Tongue (tissue), 2 donors: ENCODE data around the gene FSD2. TPM values are rescaled to one million over a fixed set of nuclear protein-coding genes. Genes with fewer than 3 reads are reported as not detected.

Experiments used
- DNase-seq: peaks from one replicate; pipeline ENCODE4 v3.0.0-alpha.2; 2015
- total RNA-seq: library from RNA; depleted of rRNA; stranded (reverse); fragments of >200 nt; gene quantifications from one replicate; pipeline ENCODE4 v1.2.3, GENCODE V29; 2014

Gene FSD2, protein sequence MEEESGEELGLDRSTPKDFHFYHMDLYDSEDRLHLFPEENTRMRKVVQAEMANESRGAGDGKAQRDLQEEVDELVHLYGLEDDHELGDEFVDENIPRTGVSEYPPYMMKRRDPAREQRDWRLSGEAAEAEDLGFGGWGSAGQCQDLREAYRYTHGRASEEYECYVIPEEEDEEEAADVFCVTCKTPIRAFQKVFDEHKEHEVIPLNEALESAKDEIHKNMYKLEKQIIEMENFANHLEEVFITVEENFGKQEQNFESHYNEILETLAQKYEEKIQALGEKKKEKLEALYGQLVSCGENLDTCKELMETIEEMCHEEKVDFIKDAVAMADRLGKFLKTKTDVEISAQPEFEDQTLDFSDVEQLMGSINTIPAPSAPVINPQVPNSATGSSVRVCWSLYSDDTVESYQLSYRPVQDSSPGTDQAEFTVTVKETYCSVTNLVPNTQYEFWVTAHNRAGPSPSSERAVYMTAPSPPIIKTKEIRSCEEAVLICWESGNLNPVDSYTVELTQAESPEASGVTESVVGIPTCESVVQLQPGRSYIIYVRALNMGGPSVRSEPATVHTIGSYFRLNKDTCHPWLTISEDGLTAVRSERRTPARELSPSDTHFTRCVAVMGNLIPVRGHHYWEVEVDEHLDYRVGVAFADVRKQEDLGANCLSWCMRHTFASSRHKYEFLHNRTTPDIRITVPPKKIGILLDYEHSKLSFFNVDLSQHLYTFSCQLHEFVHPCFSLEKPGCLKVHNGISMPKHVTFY
- 58.6 TPM for total RNA-seq

DNA sequence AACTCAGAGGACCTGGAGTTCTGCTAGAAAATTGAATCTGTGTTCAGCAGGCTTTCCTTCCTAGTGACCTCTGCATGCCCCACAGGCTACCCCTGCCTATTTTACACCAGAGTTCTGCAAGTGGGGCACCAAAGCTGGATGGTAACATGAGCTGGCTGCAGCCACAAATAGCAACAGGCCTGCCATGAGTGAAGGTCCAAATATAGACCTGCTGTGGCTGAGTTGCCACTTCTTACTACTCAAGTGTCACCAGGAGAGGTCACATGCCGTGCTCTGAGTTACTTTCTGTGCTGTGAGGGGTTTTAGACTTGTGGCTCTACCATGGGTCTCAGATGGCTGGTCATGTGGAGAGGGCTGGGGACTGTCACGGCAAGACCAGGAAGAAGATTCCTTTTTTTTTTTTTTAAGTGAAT lies at the start of gene FSD2:
Gene FSD2, minus strand, starts transcription at position 76 of the 413 bp plus-strand sequence. CDS start 18,679 bp downstream, outside the sequence.
- peak; percentile 83 for DNase-seq

GRCh38 chr15:82854554-82854953 lies 48.7 kb upstream of the FSD2 start:
- DNase-seq, result no peak

DNA sequence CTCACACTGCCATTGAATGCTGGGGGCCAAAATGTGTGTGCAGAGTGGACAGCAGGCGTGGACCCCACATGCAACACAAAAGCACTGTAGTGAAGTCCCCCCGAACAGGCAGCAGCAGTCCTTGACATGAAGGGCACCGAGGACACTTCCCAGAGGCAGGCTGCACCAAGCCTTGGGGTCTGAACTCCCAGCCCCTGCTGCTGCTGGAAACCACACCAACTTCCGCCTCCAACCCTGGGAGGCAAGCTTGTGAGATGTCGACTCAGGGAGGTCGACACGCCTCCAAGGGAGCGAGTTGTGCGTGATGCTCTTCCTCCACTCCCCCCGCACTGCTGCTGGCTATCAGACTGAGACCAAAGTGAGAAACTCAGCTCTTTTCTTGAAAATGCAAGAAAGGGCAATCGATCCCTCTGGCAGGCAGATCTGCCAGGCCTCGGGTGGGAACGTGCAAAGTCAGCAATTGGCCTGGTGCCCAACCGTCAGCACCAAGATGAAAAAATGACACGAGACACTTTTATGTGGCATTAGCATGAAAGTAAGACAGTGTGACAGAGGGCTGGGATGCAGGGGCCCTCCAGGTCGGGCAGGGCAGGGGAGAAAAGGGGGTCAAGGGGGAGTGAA lies 47.2 kb upstream of the FSD2 start:
- DNase-seq, result no peak

DNA sequence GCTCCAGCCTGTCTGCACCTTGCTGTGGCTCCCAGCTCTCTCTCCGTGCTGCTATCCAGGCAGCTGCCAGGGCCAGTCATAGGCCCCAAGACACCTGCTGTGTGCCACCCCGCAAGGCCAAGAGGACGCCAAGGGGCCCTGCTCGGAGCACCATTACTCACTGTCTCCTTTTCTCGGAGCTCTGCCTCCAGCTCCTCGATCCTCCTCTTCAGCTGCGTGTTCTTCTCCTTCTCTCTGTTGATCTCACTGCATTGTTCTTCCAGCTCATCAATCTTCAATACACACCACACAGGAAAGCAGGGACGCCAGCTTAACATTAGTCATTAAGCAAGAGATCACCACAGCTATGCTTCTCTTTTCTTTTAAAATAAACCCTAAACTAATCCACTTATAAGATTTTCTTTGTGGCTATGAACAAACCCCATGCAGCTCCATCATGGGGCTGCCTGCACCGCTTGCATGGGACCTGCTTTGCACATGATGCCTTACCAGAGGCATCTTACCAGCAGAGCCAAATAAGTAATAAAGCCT lies 46.2 kb upstream of the FSD2 start:
- DNase-seq, result no peak

DNA sequence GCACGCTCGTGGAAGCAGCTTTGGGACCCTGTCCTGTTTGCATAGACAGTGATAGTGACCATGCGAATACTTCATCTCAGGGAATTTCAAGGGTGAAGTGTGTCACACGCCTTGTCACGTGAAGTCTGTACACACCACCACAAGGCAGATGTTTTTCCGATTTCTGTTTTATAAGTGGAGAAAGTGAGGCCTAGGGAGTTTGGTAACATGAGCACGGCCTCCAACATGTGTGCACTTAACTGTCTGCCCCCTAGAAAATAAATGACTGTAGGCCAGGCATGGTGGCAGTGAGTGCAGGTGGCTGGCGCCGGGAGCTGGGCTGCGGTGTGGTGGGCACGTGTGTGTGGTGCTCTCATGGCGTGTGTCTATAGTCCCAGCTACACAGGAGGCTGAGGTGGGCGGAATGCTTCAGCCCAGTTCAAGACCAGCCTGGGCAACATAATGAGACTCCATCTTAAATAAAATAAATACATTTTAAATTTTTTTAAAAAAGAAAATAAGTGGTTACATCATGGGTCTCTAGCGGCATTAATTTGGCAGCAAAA lies 45.5 kb upstream of the FSD2 start:
- DNase-seq, result no peak

GRCh38 chr15:82850731-82851130 lies 44.9 kb upstream of the FSD2 start:
- DNase-seq, result peak; percentile 56

DNA sequence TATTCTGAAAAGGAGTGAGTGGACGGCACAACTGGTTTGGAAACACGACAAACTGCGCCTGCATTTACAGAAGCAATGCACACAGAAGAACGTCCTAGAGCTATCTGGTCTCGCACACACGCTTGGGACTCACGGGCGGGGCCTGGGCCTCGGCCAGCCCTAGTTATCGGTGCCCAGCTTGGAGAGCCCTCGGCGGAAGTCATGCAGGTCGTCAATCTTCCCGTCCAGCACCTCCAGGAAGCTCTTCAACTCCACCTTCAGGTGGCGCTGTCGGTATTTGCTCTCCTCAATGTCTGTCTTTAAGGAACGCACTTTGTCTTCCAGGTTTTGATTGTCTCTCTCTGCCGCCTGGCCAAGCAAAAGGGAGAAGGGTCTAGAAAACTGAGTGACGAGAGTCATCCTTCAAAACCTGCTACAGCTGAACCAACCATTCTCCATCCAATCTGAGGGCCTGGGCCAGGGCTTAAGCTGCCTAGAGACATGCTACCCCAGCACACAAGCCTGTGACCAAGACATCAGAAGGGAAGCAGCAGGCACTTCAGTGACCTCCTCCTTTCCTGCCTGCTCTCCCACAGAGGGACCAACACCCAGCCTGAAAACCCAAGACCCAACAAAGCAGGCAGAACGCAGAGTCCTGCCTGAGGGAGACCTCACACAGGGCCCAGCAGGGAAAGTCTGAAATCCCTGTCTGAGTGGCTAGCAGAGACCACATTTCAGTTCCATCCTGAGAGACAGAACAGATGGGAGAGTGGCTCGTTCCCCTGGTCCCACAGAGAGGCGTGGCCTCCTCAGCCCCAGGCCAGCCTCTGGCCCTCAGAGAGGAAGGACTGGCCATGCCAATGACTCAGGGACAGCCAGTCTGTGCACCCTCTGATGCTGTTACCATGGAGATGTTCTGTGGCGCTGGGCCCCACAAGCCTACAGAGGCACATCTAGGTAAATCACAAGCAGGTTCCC lies 44.0 kb upstream of the FSD2 start:
- peak; percentile 86 for DNase-seq

- no peak for DNase-seq
Measured at GRCh38 chr15:82848241-82848993, 42.5 kb upstream of the FSD2 start.

DNA sequence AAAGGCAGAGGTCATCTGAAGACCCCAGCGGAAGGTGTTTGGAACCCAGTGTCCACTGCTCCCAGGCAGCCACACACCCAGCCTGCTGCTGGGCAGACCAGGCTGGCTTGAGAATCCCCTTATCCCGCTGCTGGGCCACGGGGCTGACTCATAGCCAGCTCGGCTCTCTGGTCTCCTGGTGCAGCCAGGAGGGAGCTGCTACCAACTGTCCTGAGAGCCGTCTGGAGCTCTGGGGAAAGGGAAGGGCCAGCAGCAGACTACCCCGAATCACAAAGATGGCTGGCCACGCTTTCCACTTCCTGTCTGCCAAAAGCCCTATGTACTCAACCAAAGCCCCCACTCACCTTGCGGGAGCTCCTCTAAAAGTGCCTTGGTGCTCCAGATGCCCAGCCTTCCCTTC lies 41.8 kb upstream of the FSD2 start:
- no peak for DNase-seq

- DNase-seq, result no peak
Measured at GRCh38 chr15:82846621-82847020, 40.8 kb upstream of the FSD2 start.

- no peak for DNase-seq
Measured at GRCh38 chr15:82845686-82846085, 39.8 kb upstream of the FSD2 start.

DNA sequence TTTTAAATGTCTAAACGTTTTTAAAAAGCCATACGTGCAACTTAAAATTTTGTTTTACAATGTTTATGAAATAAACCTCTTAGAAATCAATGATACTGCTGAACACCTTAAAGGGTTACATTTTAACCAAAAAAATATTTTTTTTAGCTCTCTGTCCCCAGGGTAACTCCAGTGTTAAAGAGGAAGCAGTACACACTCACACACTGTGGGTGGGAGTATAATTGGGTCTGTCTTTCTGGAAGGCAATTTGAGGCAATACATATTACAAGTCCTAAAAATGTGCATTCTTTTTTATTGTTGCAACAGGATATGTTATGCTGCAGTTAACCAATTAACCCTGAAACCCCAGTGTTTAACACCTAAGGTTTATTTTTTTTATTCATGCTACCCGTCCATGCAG lies 37.7 kb upstream of the FSD2 start:
- DNase-seq, result no peak

GRCh38 chr15:82840166-82840565 lies 34.3 kb upstream of the FSD2 start:
- DNase-seq, result no peak

GRCh38 chr15:82839136-82839535 lies 33.3 kb upstream of the FSD2 start:
- no peak for DNase-seq

GRCh38 chr15:82838096-82838735 lies 32.3 kb upstream of the FSD2 start:
- DNase-seq, result no peak

DNA sequence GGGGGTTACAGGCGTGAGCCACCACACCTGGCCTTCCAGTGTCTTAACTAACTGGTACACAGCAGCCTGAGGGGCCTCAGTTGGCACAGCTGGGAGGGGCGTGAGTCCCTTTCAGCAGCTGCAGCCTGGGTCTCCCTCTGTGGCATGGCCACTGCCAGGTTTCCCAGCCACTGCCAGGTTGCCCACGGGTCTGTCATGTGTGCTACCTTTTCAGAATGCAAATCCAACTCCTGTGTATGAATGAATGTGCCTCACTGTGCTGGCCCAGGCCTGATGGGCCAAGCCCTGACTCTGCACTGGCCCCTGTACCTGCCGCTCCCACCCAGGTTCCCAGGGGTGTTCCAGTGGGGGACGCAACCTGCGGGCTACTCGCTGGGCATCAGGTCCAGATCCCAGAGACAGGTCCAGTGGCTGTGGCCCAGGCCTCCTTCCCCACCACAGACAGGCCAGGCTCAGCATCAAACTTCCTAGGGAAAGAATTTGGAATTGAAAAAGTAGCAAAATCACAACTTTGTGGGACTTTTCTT lies 29.6 kb upstream of the FSD2 start:
- no peak for DNase-seq

DNA sequence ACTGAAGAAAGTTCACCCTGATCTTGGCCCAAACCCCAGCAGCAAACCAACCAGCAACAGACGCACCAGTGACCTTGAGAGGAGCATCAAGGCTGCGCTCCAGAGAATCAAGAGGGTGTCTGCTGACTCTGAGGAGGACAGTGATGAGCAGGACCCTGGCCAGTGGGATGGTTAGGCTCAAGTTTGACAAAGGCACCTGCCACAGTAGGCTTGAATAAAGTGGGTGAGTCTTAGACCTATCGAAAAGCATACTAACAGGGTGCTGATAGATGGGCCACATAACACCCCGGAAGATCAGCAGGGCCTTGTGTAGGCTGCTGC lies 27.5 kb upstream of the FSD2 start:
- no peak for DNase-seq

- DNase-seq, result no peak
Measured at GRCh38 chr15:82832601-82833361, 26.9 kb upstream of the FSD2 start.

- no peak for DNase-seq
Measured at GRCh38 chr15:82831894-82832600, 26.2 kb upstream of the FSD2 start.
